ENCODE data around the gene TOR3A.
A peak's percentile ranks its signal among the peaks of the same experiment; 100 is the strongest.

Gene TOR3A

DNA sequence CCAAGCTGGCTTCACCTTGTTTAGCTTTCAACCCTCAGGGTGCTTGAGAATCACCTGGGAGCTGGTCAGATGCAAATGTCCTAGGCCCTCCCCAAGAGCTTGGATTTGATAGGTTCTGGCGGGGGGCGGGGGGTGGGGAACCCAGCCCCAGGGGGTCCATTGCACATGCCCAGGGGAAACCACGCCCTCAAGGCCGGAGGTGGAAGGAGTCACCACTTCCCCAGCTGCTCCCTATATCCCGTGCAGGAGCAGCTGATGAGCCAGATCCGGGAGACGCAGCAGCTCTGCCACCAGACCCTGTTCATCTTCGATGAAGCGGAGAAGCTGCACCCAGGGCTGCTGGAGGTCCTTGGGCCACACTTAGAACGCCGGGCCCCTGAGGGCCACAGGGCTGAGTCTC lies 5.8 kb downstream of the TOR3A start:
- no peak overlapping the region for H3K4me3 ChIP-seq (ENCODE audit: low read length)
- TF ChIP-seq, protein P1, sequence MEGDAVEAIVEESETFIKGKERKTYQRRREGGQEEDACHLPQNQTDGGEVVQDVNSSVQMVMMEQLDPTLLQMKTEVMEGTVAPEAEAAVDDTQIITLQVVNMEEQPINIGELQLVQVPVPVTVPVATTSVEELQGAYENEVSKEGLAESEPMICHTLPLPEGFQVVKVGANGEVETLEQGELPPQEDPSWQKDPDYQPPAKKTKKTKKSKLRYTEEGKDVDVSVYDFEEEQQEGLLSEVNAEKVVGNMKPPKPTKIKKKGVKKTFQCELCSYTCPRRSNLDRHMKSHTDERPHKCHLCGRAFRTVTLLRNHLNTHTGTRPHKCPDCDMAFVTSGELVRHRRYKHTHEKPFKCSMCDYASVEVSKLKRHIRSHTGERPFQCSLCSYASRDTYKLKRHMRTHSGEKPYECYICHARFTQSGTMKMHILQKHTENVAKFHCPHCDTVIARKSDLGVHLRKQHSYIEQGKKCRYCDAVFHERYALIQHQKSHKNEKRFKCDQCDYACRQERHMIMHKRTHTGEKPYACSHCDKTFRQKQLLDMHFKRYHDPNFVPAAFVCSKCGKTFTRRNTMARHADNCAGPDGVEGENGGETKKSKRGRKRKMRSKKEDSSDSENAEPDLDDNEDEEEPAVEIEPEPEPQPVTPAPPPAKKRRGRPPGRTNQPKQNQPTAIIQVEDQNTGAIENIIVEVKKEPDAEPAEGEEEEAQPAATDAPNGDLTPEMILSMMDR (conservative IDR thresholded peaks at IDR 0.05; ENCODE audit: low read depth, low read length): no peak
- no peak for DNase-seq (ENCODE audit: low read depth)

DNA sequence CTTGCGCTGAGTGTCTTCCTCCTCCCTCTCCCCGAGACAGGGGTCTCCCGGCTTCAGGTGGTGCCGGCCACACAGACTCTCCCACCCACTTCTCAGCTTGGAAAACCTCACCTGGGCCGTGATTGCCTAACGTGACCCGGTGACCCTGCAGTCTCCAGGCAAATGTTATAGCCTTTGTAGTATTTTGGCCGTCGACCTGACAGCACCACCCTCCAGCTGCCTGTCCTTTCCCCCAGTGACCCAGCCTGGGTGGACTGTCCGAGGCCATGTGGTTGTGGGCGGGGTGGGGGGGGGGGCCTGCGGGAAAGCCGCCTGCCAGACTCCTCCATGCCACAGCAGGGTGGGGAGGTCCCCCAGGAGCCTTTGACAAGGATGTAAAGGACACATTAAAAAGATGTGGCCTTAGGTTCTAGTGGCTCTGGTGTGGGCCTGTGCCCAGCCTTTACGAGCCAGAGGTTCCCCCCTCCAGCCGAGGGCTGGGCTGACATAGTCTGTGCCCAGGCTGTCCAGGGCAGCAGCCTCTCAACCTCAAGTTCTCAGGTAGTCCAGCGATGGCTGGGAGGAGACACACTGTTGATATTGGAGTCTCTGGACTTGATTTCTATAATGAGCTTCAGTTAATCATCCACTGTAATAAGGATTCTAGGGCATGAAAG lies 8.1 kb downstream of the TOR3A start:
- DNase-seq (ENCODE audit: low read depth): no peak
- H3K4me3 ChIP-seq (ENCODE audit: low read length): no peak overlapping the region
- TF ChIP-seq, protein P1 (conservative IDR thresholded peaks at IDR 0.05; ENCODE audit: low read depth, low read length): no peak

DNA sequence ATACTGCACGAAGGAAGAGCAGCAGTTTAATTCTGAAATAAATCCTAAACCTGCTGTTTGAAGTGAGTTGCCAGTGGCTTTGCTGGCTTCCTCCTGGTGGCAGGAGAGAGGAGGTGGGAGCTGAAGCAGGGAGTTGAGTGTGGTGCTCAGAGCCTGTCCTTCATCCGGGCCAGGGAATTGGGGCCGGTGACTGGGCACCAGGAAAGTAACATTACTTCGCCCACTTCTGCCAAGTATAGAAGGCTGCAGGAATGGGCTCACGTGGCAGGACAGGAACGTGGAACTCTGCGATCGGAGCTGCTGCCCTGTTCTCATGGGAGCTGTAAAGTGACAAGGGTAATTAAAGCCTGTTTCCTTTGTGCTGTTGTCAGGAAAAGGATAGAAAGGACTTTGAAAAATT lies 8.7 kb downstream of the TOR3A start:
- TF ChIP-seq, protein P1 (conservative IDR thresholded peaks at IDR 0.05; ENCODE audit: low read depth, low read length): peak; percentile 26
- no peak for DNase-seq (ENCODE audit: low read depth)
- H3K4me3 ChIP-seq (ENCODE audit: low read length): no peak overlapping the region

DNA sequence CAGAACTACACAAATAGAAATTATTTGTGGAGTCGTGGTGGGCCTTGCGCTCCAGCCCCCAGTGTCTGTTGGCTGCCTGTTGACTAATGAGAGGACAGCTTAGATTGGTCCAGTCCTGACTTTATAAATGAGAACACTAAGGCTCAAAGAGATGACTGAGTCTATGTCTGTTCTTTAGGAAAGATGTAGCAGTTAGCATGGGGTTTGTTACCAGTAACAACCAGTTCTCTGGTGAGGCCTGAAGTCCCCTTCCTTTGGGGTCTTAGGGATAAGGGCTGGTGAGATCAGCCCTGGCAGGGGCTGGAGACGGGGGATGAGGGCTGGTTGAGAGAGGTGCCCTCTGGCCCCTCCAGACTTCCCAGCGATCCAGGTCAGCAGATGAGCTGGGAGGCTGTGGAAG lies 9.1 kb downstream of the TOR3A start:
- no peak overlapping the region for H3K4me3 ChIP-seq (ENCODE audit: low read length)
- TF ChIP-seq, protein P1 (conservative IDR thresholded peaks at IDR 0.05; ENCODE audit: low read depth, low read length): no peak
- DNase-seq (ENCODE audit: low read depth): no peak

DNA sequence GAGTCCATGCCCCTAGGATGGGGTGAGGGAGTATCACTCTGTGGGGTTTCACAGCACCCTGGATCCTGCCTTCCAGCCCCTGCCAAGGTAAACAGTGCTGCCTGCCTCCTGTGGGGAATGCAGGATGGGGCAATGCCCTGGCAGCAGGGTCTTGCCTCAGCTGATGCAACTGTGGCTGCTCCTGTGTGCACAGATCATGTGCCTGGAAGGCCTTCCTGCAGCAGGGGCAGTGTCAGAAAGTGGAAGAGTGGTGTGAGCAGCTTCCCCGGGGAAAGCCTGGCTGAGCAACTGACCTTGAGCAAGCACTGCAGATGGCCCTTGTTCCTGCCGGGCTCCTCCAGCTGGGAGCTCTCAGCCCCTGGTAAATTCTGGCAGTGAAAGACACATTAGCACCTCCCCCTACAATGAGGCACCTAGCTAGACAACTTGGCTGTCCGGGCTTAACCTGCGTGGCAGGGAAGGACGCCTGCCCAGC lies 9.9 kb downstream of the TOR3A start:
- DNase-seq (ENCODE audit: low read depth): no peak
- H3K4me3 ChIP-seq (ENCODE audit: low read length): no peak overlapping the region
- TF ChIP-seq, protein P1 (conservative IDR thresholded peaks at IDR 0.05; ENCODE audit: low read depth, low read length): no peak

DNA sequence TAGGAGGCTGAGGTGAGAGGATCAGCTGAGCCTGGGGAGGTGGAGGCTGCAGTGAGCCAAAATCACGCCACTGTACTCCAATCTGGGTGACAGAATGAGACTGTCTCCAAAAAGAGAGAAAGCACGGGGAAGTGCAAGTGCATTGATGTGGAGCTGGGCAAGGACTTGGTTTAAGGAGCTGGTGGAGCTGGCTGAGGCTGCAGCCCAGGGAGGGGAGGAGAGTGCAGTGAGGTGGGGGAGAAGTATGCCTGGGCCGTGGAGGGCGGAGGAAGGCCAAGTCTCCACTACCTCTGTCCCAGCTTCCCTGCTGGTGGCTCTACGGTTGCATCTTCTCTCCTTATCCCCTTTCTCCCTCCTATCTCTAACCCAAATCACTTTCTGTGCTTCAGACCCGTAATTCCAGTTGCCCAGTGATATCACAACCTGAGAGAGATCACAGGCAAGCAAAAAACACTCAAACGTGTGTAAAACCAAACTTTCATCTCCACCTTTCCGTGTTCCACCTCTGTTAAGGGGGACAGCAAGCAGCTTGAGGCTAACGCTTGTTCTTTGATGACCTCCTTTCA lies 11.1 kb downstream of the TOR3A start:
- TF ChIP-seq, protein P1 (conservative IDR thresholded peaks at IDR 0.05; ENCODE audit: low read depth, low read length): no peak
- no peak for DNase-seq (ENCODE audit: low read depth)
- H3K4me3 ChIP-seq (ENCODE audit: low read length): no peak overlapping the region

DNA sequence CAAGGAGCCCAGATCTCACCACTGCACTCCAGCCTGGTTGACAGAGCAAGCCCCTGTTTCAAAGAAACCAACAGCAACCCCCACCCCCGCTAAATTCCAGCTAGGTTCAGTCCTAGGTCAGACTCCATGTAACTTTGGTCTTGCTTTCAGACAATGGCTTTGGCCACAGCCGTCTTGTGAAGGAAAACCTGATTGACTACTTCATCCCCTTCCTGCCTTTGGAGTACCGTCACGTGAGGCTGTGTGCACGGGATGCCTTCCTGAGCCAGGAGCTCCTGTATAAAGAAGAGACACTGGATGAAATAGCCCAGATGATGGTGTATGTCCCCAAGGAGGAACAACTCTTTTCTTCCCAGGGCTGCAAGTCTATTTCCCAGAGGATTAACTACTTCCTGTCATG lies 12.9 kb downstream of the TOR3A start:
- TF ChIP-seq, protein P1 (conservative IDR thresholded peaks at IDR 0.05; ENCODE audit: low read depth, low read length): no peak
- H3K4me3 ChIP-seq (ENCODE audit: low read length): no peak overlapping the region
- DNase-seq (ENCODE audit: low read depth): no peak
